ENCODE measurements around the gene NTSR2. TPM values are rescaled to one million over a fixed set of nuclear protein-coding genes. Genes with fewer than 3 reads are reported as not detected.

The NTSR2 gene
- polyA plus RNA-seq, 1 experiment, result not detected

GRCh38 chr2:11665510-11666362, 4.3 kb downstream of the NTSR2 start:
- Histone ChIP-seq H3K27me3 (ENCODE audit: control insufficient read depth, insufficient read depth, low read length) (peaks cover 25% of the 10 kb centered on the region), H3K9me3 (ENCODE audit: control insufficient read depth, insufficient read depth, low read length) (peaks cover 12% of the 10 kb centered on the region; the same call in 1 of the 2 replicates), H3K4me3 (ENCODE audit: low read depth, low read length) (no peak overlapping the region), H3K27ac (ENCODE audit: low read depth, low read length) (no peak overlapping the region)
- TF ChIP-seq CTCF (IDR thresholded peaks at IDR 0.05; ENCODE audit: low read depth, low read length), result no peak
- ChIA-PET POLR2A (interaction anchor here (0.9 kb wide), 1 partner anchor 27 kb away, joined by 3 read pairs; no protein-coding TSS in a partner anchor), CTCF (interaction anchor here (0.7 to 1.7 kb wide), 5 partner anchors 17 to 114 kb away, joined by 3 to 5 read pairs (median 4); no protein-coding TSS in a partner anchor)
- no peak for DNase-seq (ENCODE audit: low read depth, low spot score)

GRCh38 chr2:11665028-11665427, 5.0 kb downstream of the NTSR2 start:
- Histone ChIP-seq H3K27me3 (ENCODE audit: control insufficient read depth, insufficient read depth, low read length) (peaks cover 27% of the 10 kb centered on the region), H3K27ac (ENCODE audit: low read depth, low read length) (no peak overlapping the region), H3K9me3 (ENCODE audit: control insufficient read depth, insufficient read depth, low read length) (peaks cover 14% of the 10 kb centered on the region), H3K4me3 (ENCODE audit: low read depth, low read length) (no peak overlapping the region)
- no peak for TF ChIP-seq CTCF (IDR thresholded peaks at IDR 0.05; ENCODE audit: low read depth, low read length)
- ChIA-PET POLR2A (interaction anchor here (0.9 kb wide), 1 partner anchor 28 kb away, joined by 3 read pairs; no protein-coding TSS in a partner anchor), CTCF (interaction anchor here (0.7 to 1.7 kb wide), 3 partner anchors 18 to 28 kb away, joined by 4 to 5 read pairs (median 5); no protein-coding TSS in a partner anchor)
- DNase-seq (ENCODE audit: low read depth, low spot score), result no peak

- no peak for TF ChIP-seq CTCF (IDR thresholded peaks at IDR 0.05; ENCODE audit: low read depth, low read length)
- POLR2A ChIA-PET, result interaction anchor here (0.7 kb wide), 1 partner anchor 17 kb away, joined by 3 read pairs; no protein-coding TSS in a partner anchor
- CTCF ChIA-PET, result interaction anchor here (1.1 to 1.4 kb wide), 2 partner anchors 30 to 80 kb away, joined by 3 to 4 read pairs; no protein-coding TSS in a partner anchor
Observed at GRCh38 chr2:11663427-11663826, 6.6 kb downstream of the NTSR2 start.

DNA sequence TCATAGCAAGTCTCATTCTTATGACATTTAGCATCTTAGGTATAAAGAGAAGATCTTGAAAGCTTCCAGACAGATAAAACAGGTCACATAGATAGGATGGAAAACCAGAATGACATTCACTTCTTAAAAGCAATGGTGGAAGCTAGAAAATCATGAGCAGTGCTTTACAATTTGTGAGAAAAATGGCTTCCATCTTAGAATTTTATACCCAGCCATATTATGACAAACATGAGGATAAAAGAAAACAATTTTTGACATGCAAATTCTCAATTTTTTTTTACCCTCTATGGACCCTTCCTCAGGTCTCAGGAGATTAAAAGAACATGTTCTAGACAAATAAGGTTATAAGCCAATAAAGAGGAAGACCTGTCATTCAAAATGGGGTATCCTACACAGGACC, 7.1 kb downstream of the NTSR2 start:
- no peak overlapping the region for H3K4me3 ChIP-seq (ENCODE audit: low read depth, low read length)
- ChIA-PET CTCF (interaction anchor here (1.1 kb wide), 1 partner anchor 30 kb away, joined by 4 read pairs; no protein-coding TSS in a partner anchor), POLR2A (no interaction called here)
- no peak overlapping the region for H3K27ac ChIP-seq (ENCODE audit: low read depth, low read length)
- DNase-seq (ENCODE audit: low read depth, low spot score), result no peak
- H3K27me3 ChIP-seq (ENCODE audit: control insufficient read depth, insufficient read depth, low read length), result peaks cover 42% of the 10 kb centered on the region
- H3K9me3 ChIP-seq (ENCODE audit: control insufficient read depth, insufficient read depth, low read length), result peaks cover 19% of the 10 kb centered on the region
- no peak for TF ChIP-seq CTCF (IDR thresholded peaks at IDR 0.05; ENCODE audit: low read depth, low read length)

More at GRCh38 chr2:11663427-11663826, 6.6 kb downstream of the NTSR2 start:
- Histone ChIP-seq H3K9me3 (ENCODE audit: control insufficient read depth, insufficient read depth, low read length) (peaks cover 19% of the 10 kb centered on the region), H3K4me3 (ENCODE audit: low read depth, low read length) (no peak overlapping the region), H3K27ac (ENCODE audit: low read depth, low read length) (no peak overlapping the region), H3K27me3 (ENCODE audit: control insufficient read depth, insufficient read depth, low read length) (peaks cover 39% of the 10 kb centered on the region)
- no peak for DNase-seq (ENCODE audit: low read depth, low spot score)

Measured in AG04450 (cell line).